ENCODE measurements around the gene PLCL1. TPM values are rescaled to one million over a fixed set of nuclear protein-coding genes. Genes with fewer than 3 reads are reported as not detected.

Gene PLCL1
- polyA plus RNA-seq, 1 of the 3 experiments (the other 2 are of a cell fraction) = 7.7 TPM

DNA sequence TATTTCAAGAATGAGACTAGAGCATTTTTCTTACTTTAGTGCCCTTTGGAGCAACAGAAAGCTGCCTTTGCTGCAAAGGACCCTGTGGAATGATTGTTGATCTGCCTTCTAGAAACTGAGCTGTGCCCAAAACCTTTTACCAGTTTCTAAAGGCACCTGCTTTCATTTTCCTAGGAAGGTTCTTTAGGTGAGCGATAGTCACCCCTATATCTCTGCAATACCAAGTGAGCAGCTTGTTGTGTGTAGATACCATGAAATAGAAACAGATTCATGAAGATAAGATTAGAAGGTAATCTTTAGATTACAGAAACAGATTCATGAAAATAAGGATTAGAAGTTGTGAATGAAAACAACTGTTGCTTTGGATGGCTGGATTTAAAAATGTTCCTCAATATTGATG, 202.3 kb downstream of the PLCL1 start:
- H3F3A ChIP-seq (replicated peaks; ENCODE audit: insufficient read depth) = peaks cover 10% of the 10 kb centered on the region
- no peaks in the 10 kb centered on the region for H4K20me1 ChIP-seq (ENCODE audit: insufficient read depth)
- peaks cover 0 to 12% of the 10 kb centered on the region in 2 experiments for H3K36me3 ChIP-seq (replicated peaks in 1 of 2; ENCODE audit: control insufficient read depth in 1 of 2, insufficient read depth in 2 of 2, low read length in 1 of 2)
- CTCF ChIA-PET = no interaction called here
- H3K27me3 ChIP-seq (ENCODE audit: insufficient read depth) = no peaks in the 10 kb centered on the region
- no peak overlapping the region for H2AFZ ChIP-seq (ENCODE audit: low read depth)
- H3K9ac ChIP-seq = no peak overlapping the region
- H3K4me2 ChIP-seq = no peak overlapping the region
- no peaks in the 10 kb centered on the region; a peak in 1 of 4 replicates for H3K4me1 ChIP-seq (ENCODE audit: control insufficient read depth in 1 of 2, insufficient read depth in 2 of 2, low read depth in 1 of 2, low read length in 1 of 2)
- H3K79me2 ChIP-seq (ENCODE audit: insufficient read depth) = peaks cover 5% of the 10 kb centered on the region; the same call in 1 of the 2 replicates
- TF ChIP-seq, protein P1, sequence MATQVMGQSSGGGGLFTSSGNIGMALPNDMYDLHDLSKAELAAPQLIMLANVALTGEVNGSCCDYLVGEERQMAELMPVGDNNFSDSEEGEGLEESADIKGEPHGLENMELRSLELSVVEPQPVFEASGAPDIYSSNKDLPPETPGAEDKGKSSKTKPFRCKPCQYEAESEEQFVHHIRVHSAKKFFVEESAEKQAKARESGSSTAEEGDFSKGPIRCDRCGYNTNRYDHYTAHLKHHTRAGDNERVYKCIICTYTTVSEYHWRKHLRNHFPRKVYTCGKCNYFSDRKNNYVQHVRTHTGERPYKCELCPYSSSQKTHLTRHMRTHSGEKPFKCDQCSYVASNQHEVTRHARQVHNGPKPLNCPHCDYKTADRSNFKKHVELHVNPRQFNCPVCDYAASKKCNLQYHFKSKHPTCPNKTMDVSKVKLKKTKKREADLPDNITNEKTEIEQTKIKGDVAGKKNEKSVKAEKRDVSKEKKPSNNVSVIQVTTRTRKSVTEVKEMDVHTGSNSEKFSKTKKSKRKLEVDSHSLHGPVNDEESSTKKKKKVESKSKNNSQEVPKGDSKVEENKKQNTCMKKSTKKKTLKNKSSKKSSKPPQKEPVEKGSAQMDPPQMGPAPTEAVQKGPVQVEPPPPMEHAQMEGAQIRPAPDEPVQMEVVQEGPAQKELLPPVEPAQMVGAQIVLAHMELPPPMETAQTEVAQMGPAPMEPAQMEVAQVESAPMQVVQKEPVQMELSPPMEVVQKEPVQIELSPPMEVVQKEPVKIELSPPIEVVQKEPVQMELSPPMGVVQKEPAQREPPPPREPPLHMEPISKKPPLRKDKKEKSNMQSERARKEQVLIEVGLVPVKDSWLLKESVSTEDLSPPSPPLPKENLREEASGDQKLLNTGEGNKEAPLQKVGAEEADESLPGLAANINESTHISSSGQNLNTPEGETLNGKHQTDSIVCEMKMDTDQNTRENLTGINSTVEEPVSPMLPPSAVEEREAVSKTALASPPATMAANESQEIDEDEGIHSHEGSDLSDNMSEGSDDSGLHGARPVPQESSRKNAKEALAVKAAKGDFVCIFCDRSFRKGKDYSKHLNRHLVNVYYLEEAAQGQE (IDR thresholded peaks at IDR 0.05; ENCODE audit: low read depth, low read length) = no peak
- TF ChIP-seq GABPA (IDR thresholded peaks at IDR 0.05; ENCODE audit: low read depth) (no peak), FOXJ3 (CRISPR knock-in tag; IDR thresholded peaks at IDR 0.05) (no peak)
- no peaks in the 10 kb centered on the region for H3K9me3 ChIP-seq
- no peak for DNase-seq
- H3K4me3 ChIP-seq (ENCODE audit: low read depth in 2 of 2, low read length in 1 of 2) = no peak overlapping the region
- no peaks in the 10 kb centered on the region for H3K9me2 ChIP-seq
- POLR2A ChIA-PET = no interaction called here
- no peak overlapping the region for H3K27ac ChIP-seq (ENCODE audit: low read depth in 2 of 2, low read length in 1 of 2)
- 84% methylated on average over 1 of the region's 1 CpG for WGBS (ENCODE audit: low lambda C conversion rate)

DNA sequence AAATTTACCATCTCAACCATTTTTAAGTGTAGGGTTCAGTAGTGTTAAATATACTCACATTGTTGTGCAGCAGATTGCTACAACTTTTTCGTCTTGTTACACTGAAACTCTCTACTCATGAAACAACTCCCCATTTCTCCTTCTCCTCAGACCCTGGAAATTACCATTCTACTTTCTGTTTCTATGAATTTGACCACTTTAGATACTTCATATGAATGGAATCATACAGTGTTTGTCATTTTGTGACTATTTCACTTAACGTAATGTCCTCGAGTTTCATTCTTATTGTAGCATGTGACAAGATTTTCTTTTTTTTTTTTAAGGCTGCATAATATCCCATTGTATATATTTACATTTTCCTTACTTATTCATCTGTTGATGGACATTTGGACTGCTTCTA, 203.8 kb downstream of the PLCL1 start:
- Histone ChIP-seq H3K4me1 (ENCODE audit: control insufficient read depth in 1 of 2, insufficient read depth in 2 of 2, low read depth in 1 of 2, low read length in 1 of 2) (no peaks in the 10 kb centered on the region; a peak in 1 of 4 replicates), H3K27me3 (ENCODE audit: insufficient read depth) (no peaks in the 10 kb centered on the region), H3K9ac (no peak overlapping the region), H3K9me2 (no peaks in the 10 kb centered on the region), H4K20me1 (ENCODE audit: insufficient read depth) (no peaks in the 10 kb centered on the region), H2AFZ (ENCODE audit: low read depth) (no peak overlapping the region), H3K36me3 (replicated peaks in 1 of 2; ENCODE audit: control insufficient read depth in 1 of 2, insufficient read depth in 2 of 2, low read length in 1 of 2) (peaks cover 0 to 15% of the 10 kb centered on the region in 2 experiments), H3K4me3 (ENCODE audit: low read depth in 2 of 2, low read length in 1 of 2) (no peak overlapping the region), H3K79me2 (ENCODE audit: insufficient read depth) (peaks cover 8% of the 10 kb centered on the region; the same call in 1 of the 2 replicates), H3F3A (replicated peaks; ENCODE audit: insufficient read depth) (peaks cover 10% of the 10 kb centered on the region), H3K27ac (ENCODE audit: low read depth in 2 of 2, low read length in 1 of 2) (no peak overlapping the region), H3K4me2 (no peak overlapping the region), H3K9me3 (no peaks in the 10 kb centered on the region)
- POLR2A ChIA-PET = no interaction called here
- no peak for TF ChIP-seq YY1 (IDR thresholded peaks at IDR 0.05; ENCODE audit: low read depth)
- no peak for TF ChIP-seq MEF2A (IDR thresholded peaks at IDR 0.05; ENCODE audit: borderline replicate concordance, low read depth)
- TF ChIP-seq MXI1 (IDR thresholded peaks at IDR 0.05; ENCODE audit: low read depth, low read length) = no peak
- TF ChIP-seq SMC3 (IDR thresholded peaks at IDR 0.05; ENCODE audit: low read depth, low read length) = no peak
- no peak for TF ChIP-seq FOXJ3 (CRISPR knock-in tag; IDR thresholded peaks at IDR 0.05)
- no peak for TF ChIP-seq TAF1 (IDR thresholded peaks at IDR 0.05; ENCODE audit: borderline replicate concordance, low read depth, low read length)
- TF ChIP-seq, protein P2, sequence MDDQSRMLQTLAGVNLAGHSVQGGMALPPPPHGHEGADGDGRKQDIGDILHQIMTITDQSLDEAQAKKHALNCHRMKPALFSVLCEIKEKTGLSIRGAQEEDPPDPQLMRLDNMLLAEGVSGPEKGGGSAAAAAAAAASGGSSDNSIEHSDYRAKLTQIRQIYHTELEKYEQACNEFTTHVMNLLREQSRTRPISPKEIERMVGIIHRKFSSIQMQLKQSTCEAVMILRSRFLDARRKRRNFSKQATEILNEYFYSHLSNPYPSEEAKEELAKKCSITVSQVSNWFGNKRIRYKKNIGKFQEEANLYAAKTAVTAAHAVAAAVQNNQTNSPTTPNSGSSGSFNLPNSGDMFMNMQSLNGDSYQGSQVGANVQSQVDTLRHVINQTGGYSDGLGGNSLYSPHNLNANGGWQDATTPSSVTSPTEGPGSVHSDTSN (IDR thresholded peaks at IDR 0.05) = no peak
- TF ChIP-seq POLR2AphosphoS5 (IDR thresholded peaks at IDR 0.05; ENCODE audit: low read depth, low read length) = no peak
- TF ChIP-seq GATA2 (CRISPR knock-in tag; IDR thresholded peaks at IDR 0.05) = no peak
- no peak for DNase-seq
- CTCF ChIA-PET = no interaction called here
- 83% methylated on average over 3 of the region's 3 CpGs for WGBS (ENCODE audit: low lambda C conversion rate)

Measured in SK-N-SH (cell line).